ENCODE results near the gene PAPPA2.
A peak's percentile ranks its signal among the peaks of the same experiment; 100 is the strongest.
"Not testable (repeated sequence)": the region's sequence is repeated elsewhere in the genome, so short reads cannot be mapped to it uniquely, and the experiment has no call there.

Gene PAPPA2

GRCh38 chr1:176556288-176556687, 93.3 kb downstream of the PAPPA2 start:
- no peak for DNase-seq

GRCh38 chr1:176557543-176558258, 94.7 kb downstream of the PAPPA2 start:
- no peak for DNase-seq

GRCh38 chr1:176558561-176558960, 95.6 kb downstream of the PAPPA2 start:
- DNase-seq: no peak

- no peak for DNase-seq
Observed at GRCh38 chr1:176559474-176559873, 96.5 kb downstream of the PAPPA2 start.

GRCh38 chr1:176559878-176560277, 96.9 kb downstream of the PAPPA2 start:
- peak; percentile 71 for DNase-seq

- no peak for DNase-seq
Observed at GRCh38 chr1:176560681-176561080, 97.7 kb downstream of the PAPPA2 start.

GRCh38 chr1:176561761-176562160, 98.8 kb downstream of the PAPPA2 start:
- not testable (repeated sequence) for DNase-seq

GRCh38 chr1:176566004-176566975, 103.3 kb downstream of the PAPPA2 start:
- DNase-seq: no peak

- no peak for DNase-seq
Observed at GRCh38 chr1:176567190-176567794, 104.3 kb downstream of the PAPPA2 start.

GRCh38 chr1:176568185-176568584, 105.2 kb downstream of the PAPPA2 start:
- no peak for DNase-seq

GRCh38 chr1:176574756-176575155, 111.8 kb downstream of the PAPPA2 start:
- DNase-seq: no peak

- no peak for DNase-seq
Observed at GRCh38 chr1:176575991-176576390, 113.0 kb downstream of the PAPPA2 start.

- no peak for DNase-seq
Observed at GRCh38 chr1:176576670-176577069, 113.7 kb downstream of the PAPPA2 start.

GRCh38 chr1:176577646-176578197, 114.7 kb downstream of the PAPPA2 start:
- DNase-seq: no peak

GRCh38 chr1:176579087-176579486, 116.1 kb downstream of the PAPPA2 start:
- no peak for DNase-seq

- no peak for DNase-seq
Observed at GRCh38 chr1:176595217-176595616, 132.2 kb downstream of the PAPPA2 start.

- no peak for DNase-seq
Observed at GRCh38 chr1:176601348-176601747, 138.4 kb downstream of the PAPPA2 start.

- no peak for DNase-seq
Observed at GRCh38 chr1:176602388-176603004, 139.5 kb downstream of the PAPPA2 start.

GRCh38 chr1:176603696-176604095, 140.7 kb downstream of the PAPPA2 start:
- DNase-seq: no peak

GRCh38 chr1:176604461-176604860, 141.5 kb downstream of the PAPPA2 start:
- no peak for DNase-seq

- no peak for DNase-seq
Observed at GRCh38 chr1:176605176-176605575, 142.2 kb downstream of the PAPPA2 start.

GRCh38 chr1:176609556-176610408, 146.8 kb downstream of the PAPPA2 start:
- DNase-seq: no peak
